ENCODE results near the gene TYMS. TPM values are rescaled to one million over a fixed set of nuclear protein-coding genes. Genes with fewer than 3 reads are reported as not detected.

Gene TYMS
- total RNA-seq, 1 experiment from 2014 or later, result 140 TPM

- WGBS (ENCODE audit: extremely low coverage, insufficient read length, low lambda C conversion rate), result no CpG with 5 or more reads among the region's 11 CpGs
- H4K91ac ChIP-seq (ENCODE audit: insufficient read length, low read depth, low read length), result no peak overlapping the region
Observed at GRCh38 chr18:670522-670921, 13.1 kb downstream of the TYMS start.

More at GRCh38 chr18:670522-670921, 13.1 kb downstream of the TYMS start:
- no peak overlapping the region for H3K14ac ChIP-seq (ENCODE audit: insufficient read depth, low read length)
- H3K4me2 ChIP-seq (ENCODE audit: insufficient read depth, insufficient read length, low read length), result no peak overlapping the region
- no peaks in the 10 kb centered on the region for H3K9me3 ChIP-seq (ENCODE audit: control insufficient read depth, low read depth, low read length)
- H2BK15ac ChIP-seq (ENCODE audit: low read depth, low read length), result no peak overlapping the region
- H3K23me2 ChIP-seq (ENCODE audit: insufficient read length, low read depth, low read length, poor library complexity, severe bottlenecking), result no peaks in the 10 kb centered on the region
- H2AK5ac ChIP-seq (ENCODE audit: insufficient read length, low read length), result no peak overlapping the region
- H3T11ph ChIP-seq (ENCODE audit: low read length), result no peak overlapping the region
- no peak overlapping the region for H2BK5ac ChIP-seq (ENCODE audit: insufficient read length, low read length)
- Mint-ChIP-seq H3K27ac (no peak overlapping the region; a peak in 1 of 7 replicates), H3K4me3 (no peak overlapping the region), H3K4me1 (0 out of 4 replicates have a peak, but pooled peaks cover 0 to 4% of the 10 kb centered on the region in 2 experiments), H3K36me3 (ENCODE audit: insufficient read depth in 1 of 3, low read depth in 3 of 3) (peaks cover 36 to 81% (median 74%) of the 10 kb centered on the region in 3 experiments), H3K27me3 (ENCODE audit: low read depth) (no peaks in the 10 kb centered on the region), H3K9me3 (peaks cover 8% of the 10 kb centered on the region in 2 experiments)
- H3K4me1 ChIP-seq (ENCODE audit: insufficient read depth, low read length), result no peaks in the 10 kb centered on the region
- H3K27me3 ChIP-seq (ENCODE audit: insufficient read depth, low read length), result no peaks in the 10 kb centered on the region
- H4K5ac ChIP-seq (ENCODE audit: insufficient read length, low read depth, low read length), result no peak overlapping the region
- no peak overlapping the region for H2BK20ac ChIP-seq (ENCODE audit: low read depth, low read length, poor library complexity, severe bottlenecking)
- peaks cover 5% of the 10 kb centered on the region; the same call in 1 of the 2 replicates for H3K79me2 ChIP-seq (ENCODE audit: insufficient read depth, low read length)
- H3K56ac ChIP-seq (ENCODE audit: insufficient read length, low read depth, low read length), result no peak overlapping the region
- no peak overlapping the region for H3K9ac ChIP-seq (ENCODE audit: extremely low read depth, insufficient read length, low read length)
- DNase-seq, result no peak
- H4K8ac ChIP-seq (replicated peaks; ENCODE audit: insufficient read length, low read depth, low read length), result no peak overlapping the region
- no peak overlapping the region for H2BK120ac ChIP-seq (ENCODE audit: low read depth, low read length, poor library complexity, severe bottlenecking)
- H3K18ac ChIP-seq (ENCODE audit: insufficient read length, low read depth, low read length), result no peak overlapping the region
- H3K4ac ChIP-seq (ENCODE audit: low read depth, low read length), result no peak overlapping the region
- TF ChIP-seq CTCF (conservative IDR thresholded peaks at IDR 0.05), result no peak
- H3K79me1 ChIP-seq (ENCODE audit: insufficient read depth, low read depth, low read length, poor library complexity, severe bottlenecking), result no peaks in the 10 kb centered on the region
- no peak overlapping the region for H3K27ac ChIP-seq (ENCODE audit: insufficient read length, low read depth, low read length)
- no peak overlapping the region for H2BK12ac ChIP-seq (ENCODE audit: insufficient read length, low read depth, low read length)
- H2AFZ ChIP-seq (ENCODE audit: low read length), result no peak overlapping the region
- H4K20me1 ChIP-seq (ENCODE audit: control insufficient read depth, insufficient read depth, insufficient read length), result no peaks in the 10 kb centered on the region
- H3K23ac ChIP-seq (ENCODE audit: insufficient read length, low read depth, low read length), result no peak overlapping the region
